NCI-H345 (cell line): ENCODE data around the gene DYSF.

Source experiments
- DNase-seq: peaks from one replicate; lab custom pipeline; 2025; lab: John Stamatoyannopoulos, UW

The DYSF gene

DNA sequence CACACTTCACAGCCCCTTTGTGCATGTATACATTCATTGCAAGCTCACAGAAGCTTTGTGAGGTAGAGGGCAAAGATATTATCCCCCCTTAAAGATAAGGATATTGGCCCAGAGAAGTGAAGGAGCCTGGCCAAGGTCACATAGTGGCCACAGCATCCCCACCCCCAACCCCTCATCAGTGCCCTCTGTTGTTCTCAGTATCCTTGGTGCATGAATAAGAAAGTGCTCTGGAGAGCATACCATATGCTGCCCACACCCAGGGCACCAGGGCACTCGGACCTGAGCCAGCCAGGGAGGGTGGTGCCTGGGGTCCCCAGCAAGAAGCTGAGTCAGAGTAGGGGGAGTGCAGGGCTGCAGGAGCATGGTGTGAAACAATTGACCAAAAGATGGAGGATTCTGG lies 3.3 kb downstream of the DYSF start:
- no peak for DNase-seq

- DNase-seq = no peak
Observed at GRCh38 chr2:71457123-71457915, 4.0 kb downstream of the DYSF start.

- DNase-seq = no peak
Observed at GRCh38 chr2:71457923-71458322, 4.6 kb downstream of the DYSF start.

DNA sequence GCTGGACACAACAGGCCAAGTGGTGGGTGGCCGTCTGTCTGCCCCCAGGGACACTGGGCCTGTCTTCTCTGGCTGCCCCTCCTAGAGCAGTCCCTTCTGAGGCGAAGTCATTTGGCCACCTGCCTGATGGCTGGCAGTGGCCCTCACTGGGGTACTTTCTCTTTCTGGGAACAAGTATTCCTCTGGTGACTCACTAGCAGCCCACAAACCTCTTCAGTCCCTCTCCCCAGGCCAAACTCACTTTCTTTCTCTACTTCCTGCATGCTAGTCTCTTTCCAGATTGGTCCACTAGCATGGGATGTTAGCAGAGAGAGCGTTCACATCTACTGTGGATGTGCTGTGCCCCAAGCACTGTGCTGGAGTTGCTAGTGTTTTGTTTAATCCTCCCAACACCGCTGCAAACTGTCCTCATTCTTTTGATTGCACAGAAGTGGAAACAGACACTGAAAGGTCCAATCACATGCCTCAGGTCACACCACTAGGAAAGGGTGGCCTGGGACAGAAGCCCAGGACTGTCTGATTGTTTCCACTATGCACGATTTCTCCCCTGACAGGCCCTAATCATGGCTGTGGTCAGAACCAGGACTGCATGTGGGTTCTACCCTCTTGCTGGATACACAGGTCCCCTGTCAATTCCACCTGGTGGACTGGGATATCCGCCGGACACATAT lies 5.2 kb downstream of the DYSF start:
- DNase-seq = no peak

DNA sequence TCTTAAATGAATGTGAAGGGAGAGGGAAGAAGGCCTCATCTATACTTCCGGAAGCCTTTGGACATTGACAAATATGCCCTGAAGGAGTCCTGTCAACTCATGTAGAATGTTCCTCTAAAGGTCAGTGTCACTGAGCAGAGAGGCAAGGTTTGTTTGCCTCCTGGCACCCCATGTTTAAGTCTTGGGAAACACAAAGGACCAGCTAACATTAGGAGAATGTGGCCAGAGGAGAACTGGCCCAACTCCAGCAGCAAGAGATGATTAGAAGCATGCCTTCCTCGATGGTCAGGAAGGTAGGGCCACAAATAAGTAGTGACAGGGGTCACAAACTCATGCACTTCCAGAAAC lies 5.7 kb downstream of the DYSF start:
- no peak for DNase-seq

DNA sequence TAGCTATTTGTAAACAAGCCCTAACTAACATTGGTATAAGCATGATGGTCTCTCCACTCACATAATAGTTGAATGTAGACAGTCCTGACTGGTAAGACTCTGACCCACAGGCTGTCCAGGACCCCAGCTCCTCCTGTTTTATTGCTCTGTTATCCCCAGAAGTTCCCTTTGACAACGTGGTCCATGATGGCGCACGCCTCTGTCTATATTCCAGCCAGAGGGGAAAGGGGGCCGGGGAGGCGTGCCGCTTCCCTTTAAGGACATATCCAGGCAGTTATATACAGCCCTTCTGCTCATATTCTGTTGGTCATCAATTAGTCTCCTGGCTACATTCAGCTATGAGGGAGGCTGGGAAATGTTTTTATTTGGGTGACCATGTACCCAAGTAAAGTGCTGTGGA lies 6.7 kb downstream of the DYSF start:
- no peak for DNase-seq

- DNase-seq = no peak
Observed at GRCh38 chr2:71460595-71461303, 7.4 kb downstream of the DYSF start.

- DNase-seq = no peak
Observed at GRCh38 chr2:71461304-71461671, 7.9 kb downstream of the DYSF start.

GRCh38 chr2:71462056-71462605 lies 8.8 kb downstream of the DYSF start:
- no peak for DNase-seq

- no peak for DNase-seq
Observed at GRCh38 chr2:71462641-71463341, 9.4 kb downstream of the DYSF start.

GRCh38 chr2:71463342-71463654 lies 9.9 kb downstream of the DYSF start:
- DNase-seq = no peak

DNA sequence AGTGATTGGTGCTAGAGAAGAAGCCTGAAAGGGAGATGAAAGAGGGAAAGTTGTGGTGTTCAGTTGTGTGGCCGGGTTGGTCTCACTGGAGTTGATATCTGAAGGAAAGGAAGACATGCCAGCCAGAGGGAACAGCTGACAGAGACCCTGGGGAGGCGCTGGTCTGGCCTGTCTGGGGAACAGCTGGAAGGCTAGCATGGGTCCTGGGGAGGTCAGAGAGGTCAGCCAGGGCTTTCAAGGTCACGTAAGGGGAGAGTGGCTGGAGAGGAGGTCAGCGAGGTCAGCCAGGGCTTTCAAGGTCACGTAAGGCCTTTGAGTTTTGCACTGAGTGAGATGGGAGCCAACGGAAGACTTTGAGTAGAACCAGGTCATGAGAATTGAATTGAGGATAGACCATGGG lies 11.0 kb downstream of the DYSF start:
- DNase-seq = no peak

DNA sequence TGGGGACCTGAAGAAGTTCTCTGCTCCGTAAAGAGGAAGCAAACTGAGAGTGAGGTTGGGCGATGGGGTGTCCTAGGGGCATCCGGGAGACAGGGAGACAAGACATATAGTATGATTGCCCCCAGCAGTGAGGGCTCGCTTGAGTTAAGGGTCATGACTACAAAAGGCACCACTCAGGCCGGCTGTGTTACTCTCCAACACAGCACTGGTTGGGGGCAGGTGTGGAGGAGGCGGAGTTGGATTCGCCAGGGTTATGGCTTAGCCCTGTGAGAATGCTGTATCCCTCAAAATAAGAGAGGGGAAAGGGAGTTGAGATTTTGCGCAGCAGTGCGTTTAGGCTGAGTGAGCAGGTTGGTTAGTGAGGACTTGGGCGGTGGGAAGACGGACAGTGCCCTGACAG lies 12.0 kb downstream of the DYSF start:
- no peak for DNase-seq

GRCh38 chr2:71465961-71466300 lies 12.6 kb downstream of the DYSF start:
- DNase-seq = no peak

DNA sequence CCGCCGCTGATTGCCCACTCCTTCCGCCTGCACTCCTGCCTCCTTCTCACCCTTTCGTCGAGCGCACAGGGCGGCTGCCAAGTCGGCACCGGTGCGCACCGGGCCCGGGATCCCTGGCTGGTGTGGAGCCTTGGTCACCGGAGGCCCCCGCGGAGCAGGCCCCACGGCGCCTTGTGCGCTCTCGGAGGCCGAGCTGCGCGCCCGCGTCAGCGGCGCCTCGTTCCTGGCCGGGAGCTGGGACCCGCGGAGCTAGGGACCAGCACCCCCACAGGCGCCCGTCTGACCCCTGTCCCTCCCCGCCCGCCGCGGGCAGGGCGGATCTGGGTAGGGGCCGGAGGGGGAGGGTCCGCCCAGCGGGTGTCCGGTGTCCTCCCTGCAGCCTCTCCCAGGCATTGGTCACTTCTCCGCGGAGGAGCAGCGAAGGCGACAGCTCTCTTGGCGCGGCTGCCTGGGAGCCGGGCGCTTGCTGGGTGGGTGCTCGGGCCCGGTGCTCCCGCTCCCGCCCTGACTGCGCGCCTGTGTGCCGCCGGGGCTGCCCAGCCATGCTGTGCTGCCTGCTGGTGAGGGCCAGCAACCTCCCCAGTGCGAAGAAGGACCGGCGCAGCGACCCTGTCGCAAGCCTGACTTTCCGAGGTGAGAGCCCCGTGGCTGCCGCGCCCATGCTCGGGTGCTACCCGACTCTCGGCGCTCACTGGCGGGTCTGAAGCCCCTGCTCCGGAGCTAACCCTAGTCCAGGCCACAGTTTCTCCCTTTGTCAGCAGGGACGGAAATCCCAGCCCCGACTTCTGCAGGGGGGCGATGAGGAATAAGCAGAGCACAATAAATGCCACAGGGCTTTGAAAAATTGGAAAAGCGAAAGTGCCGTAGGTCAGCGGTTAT lies 13.2 kb downstream of the DYSF start:
- peak; percentile 23 for DNase-seq

DNA sequence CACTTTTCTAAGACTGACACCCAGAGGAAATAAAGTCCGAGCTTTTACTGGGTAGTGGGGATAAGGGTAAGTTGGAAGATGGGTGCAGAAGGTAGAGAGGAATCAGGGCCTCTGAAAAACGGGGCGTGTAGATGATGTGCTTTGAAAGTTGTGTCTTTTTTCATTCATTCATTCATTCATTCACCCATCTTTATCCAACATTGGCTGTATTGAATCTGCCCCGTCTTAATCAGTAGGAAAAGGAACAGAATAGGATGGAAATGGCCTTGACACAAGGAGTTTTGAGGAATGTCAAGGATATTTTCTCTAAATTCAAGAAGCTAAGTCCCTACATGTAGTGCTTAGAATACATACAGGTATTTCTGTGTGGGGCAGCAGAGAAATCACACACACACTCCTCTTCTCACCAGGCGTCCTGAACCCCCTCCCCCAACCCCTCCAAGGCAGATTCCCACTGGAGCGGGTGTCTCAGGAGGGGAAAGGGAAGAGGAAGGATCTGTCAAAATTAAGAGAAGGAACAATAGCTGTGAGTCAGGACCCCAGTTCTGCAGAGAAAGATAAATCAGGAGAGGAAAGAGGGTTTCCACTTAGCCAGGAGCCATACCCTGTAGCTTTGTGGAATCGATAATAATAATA lies 13.9 kb downstream of the DYSF start:
- no peak for DNase-seq

DNA sequence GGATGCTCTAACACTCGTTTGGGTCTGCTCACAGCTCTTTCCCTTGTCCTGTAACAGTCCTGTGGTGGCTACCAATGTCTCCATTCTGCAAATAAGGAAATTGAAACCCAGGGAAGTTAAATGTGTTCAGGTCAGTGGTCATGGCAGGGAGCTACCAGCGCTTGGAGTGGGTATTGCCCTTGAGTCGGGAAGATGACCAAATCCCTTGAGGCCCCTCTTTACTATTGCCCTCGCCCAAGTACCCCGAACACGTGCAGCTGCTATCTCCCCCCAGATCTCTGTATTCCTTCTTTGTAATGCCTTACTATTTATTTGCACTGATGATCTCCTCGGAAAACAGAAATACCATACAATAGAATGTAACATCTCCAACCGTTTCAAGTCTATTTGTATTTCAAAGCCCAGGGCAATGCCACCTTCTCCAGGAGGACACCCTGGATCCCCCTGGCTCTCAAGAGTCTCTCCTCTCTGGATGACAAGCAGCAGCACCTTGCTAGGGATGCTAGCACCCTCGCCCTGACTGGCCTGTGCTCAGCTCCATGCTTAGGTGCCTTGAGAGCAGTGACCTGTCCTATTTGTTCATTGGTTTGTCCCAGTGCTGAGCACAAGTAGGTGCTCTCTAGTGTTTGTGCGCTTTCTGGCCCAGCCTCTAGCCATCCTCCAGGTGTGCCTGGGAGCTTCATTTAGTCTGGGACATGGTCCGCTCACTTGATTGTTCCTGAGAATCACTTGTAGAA lies 15.1 kb downstream of the DYSF start:
- DNase-seq = no peak

- DNase-seq = no peak
Observed at GRCh38 chr2:71469403-71470398, 16.3 kb downstream of the DYSF start.

- DNase-seq = no peak
Observed at GRCh38 chr2:71471276-71471675, 17.9 kb downstream of the DYSF start.
